HG03571 (cell line): ENCODE results near the gene INPP4A.

Experiments
- ATAC-seq: cut with Tn5 transposase; IDR thresholded peaks from one replicate; pipeline ENCODE4 v1.9.1; 2021; ENCODE audit not compliant: unreplicated experiment

Gene INPP4A

GRCh38 chr2:98608962-98609604 is 164.4 kb downstream of the INPP4A start:
- no peak for ATAC-seq

DNA sequence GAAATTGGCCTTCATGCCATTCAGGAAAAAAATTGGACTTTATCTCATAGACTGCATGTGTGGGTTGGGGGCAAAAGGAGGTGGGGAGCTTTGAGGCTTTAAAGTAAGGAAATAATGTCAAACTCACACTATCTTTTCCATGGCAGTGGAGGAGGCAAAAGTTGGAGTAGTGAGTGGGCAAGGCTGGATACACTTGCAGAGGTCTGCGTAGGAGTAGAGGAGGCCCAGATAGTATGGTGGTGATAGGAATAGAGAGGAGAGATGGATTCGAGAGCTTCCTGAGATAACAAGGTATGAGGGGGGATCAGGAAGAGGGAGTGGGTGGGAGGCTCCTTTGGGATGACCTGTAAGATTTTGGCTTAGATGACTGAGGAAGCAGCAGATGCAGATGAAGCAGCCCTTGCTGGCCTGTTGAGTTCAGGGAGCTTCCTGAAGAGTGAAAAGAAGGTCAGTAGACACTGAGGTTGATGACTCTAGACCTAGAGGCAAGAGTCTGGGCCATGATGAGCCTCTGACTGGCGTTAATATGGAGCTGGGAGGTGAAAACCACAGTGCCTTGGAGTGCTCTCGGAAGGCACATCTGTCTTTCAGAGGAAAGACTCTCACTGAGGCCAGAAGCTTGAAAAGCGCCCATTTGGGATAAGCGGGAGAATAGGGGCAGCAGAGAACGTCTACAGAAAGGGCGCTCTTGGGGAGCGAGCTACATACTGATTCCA is 169.5 kb downstream of the INPP4A start:
- ATAC-seq, result no peak

DNA sequence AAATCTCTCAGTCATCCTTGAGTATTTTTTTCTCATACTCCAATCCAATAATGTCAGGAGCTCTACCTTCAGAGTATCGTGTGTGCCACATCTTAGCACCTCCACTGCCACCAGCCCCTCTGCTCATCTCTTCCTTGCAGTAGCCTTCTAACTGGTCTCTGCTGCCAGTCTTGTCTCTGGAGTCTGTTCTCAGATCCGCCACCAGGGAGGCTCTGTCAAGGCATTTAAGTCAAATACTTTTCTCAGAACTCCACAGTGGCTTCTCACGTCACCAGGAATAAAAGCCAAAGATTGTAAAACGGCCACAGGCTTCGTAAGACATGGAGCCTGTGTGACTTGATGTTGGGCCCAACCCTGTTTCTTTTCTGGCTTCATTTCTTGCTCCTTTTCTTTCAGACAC is 170.8 kb downstream of the INPP4A start:
- ATAC-seq, result no peak

GRCh38 chr2:98617149-98617548 is 172.5 kb downstream of the INPP4A start:
- no peak for ATAC-seq

DNA sequence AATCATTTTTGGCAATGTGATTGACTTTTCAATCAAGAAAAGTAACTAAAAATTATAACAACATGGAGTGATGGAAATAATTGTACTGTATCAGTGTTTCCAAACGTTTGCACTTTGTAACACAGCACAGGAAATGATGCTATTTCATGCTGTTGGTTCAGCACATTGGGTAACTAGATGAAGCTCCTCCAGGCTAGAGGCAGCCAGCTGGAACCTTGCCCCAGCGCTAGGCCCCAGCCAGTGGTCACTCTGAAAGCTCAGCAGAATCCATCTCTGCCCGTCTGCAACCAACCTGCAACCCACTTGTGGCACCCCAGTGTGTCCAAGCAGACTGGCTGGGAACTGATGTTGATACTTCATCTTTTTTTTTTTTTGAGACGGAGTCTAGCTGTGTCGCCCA is 179.0 kb downstream of the INPP4A start:
- no peak for ATAC-seq

GRCh38 chr2:98632351-98632750 is 187.7 kb downstream of the INPP4A start:
- no peak for ATAC-seq

- no peak for ATAC-seq
Measured at GRCh38 chr2:98634406-98635092, 189.9 kb downstream of the INPP4A start.

DNA sequence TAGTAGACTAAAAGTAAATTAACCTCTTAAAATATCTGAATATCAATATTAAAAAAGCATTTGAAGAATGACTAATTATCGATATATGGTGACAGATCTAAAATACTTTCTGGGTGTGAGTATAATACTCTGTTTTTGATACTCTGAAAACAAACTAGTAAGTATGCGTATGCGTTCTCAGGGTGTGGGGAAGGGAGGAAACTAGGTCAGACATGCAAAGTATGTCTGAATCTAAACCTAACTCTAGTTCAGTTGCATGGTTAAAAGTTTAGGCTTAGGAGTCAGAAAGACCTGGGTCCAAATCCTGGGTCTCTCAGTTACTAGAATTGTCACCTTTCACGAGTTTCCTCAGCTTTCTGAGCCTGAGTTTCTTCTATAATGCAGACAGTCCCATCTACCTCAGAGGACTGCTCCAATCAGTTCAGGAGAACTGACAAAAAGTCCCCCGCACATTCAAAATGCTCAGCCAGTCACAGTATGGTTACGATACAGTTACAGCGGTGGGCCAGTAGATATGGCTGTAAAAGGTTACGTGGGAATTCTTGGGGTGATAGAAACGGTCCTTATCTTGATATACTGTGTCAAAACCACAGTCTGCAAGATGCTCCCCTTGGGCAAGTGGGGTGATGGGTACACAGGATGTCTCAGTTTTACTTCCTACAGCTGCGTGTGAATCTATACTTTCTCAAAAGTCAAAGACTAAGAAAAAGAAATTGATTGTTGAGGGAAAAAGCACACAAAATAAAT is 192.9 kb downstream of the INPP4A start:
- no peak for ATAC-seq

GRCh38 chr2:98643496-98644100 is 198.9 kb downstream of the INPP4A start:
- ATAC-seq, result no peak
